GM12875 (cell line): ENCODE results near the gene ZNF407.

Source experiments
- H3K4me3 ChIP-seq: one replicate; pipeline ENCODE4 v1.5.1; 2011; ENCODE audit warnings: low read depth, low read length, control low read depth
- TF ChIP-seq, protein P1 (sequence below): IDR thresholded peaks from 2 replicates; pipeline ENCODE4 v1.5.1; 2011; ENCODE audit warnings: low read depth, mild to moderate bottlenecking, control low read depth, inconsistent platforms, low read length, moderate library complexity, borderline replicate concordance; ENCODE audit not compliant: insufficient read depth

ZNF407 gene

DNA sequence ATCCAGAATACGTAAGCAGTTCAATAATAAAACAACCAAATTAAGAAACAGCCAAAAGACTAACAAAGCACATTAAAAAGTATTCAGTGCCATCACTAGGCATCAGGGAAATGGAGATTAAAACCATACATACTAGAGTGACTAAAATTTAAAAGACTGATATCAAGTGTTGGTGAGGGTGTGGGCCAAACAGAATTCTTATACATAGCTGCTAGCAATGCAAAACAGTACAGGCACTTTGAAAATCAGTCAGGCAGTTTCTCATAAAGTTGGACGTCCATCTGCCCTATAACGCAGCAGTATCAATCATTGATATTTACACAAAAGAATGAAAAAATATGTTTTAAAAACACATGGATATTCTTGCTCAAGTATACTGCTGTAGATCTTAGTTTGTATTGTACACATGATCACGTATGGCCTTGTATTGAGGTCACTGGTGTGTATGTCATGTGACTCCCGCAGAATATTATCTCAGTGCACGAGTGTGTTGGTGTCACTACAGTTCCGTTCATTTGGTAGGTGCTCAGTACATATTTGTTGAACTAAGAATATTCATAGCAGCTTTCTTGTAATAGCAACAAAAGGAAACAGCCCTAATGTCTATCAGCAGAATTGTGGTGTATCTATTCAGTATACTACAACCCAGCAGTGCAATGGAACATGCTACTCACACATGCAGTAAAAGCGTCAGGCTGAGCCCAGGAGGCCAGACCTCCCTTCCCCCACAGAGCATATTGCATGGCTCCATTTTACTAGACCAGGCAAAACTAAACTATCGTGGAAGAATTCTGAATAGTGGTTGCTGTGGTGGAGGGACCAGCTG lies 28.6 kb downstream of the ZNF407 start:
- TF ChIP-seq, protein P1, sequence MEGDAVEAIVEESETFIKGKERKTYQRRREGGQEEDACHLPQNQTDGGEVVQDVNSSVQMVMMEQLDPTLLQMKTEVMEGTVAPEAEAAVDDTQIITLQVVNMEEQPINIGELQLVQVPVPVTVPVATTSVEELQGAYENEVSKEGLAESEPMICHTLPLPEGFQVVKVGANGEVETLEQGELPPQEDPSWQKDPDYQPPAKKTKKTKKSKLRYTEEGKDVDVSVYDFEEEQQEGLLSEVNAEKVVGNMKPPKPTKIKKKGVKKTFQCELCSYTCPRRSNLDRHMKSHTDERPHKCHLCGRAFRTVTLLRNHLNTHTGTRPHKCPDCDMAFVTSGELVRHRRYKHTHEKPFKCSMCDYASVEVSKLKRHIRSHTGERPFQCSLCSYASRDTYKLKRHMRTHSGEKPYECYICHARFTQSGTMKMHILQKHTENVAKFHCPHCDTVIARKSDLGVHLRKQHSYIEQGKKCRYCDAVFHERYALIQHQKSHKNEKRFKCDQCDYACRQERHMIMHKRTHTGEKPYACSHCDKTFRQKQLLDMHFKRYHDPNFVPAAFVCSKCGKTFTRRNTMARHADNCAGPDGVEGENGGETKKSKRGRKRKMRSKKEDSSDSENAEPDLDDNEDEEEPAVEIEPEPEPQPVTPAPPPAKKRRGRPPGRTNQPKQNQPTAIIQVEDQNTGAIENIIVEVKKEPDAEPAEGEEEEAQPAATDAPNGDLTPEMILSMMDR = no peak
- no peak overlapping the region for H3K4me3 ChIP-seq

DNA sequence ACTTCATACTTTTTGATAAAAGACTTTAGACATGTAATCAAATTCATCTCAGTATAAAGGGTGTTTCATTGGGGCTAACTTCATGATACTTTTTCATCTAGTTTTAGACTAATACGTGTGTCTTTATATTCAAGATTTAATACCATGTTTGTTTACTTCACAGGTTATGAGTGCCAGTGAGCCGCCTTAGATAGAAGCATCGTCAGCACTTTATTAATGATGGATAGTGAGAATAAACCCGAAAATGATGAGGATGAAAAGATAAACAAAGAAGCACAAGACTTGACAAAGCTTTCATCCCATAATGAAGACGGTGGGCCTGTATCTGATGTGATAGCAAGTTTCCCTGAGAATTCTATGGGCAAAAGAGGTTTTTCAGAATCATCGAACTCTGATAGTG lies 33.1 kb downstream of the ZNF407 start:
- H3K4me3 ChIP-seq = no peak overlapping the region

DNA sequence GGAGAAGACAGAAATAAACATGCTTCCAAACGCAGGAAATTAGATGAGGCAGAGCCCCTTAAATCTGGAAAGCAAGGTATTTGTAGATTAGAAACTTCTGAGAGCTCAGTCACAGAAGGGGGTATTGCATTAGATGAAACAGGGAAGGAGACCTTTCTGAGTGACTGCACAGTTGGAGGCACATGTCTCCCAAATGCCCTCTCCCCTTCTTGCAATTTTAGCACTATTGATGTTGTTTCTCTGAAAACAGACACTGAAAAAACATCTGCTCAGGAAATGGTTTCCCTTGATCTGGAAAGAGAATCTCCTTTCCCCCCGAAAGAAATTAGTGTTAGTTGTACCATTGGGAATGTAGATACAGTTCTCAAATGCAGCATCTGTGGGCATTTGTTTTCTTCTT lies 33.5 kb downstream of the ZNF407 start:
- H3K4me3 ChIP-seq = no peak overlapping the region
- TF ChIP-seq, protein P1 = no peak

More for the DNA sequence above, 33.1 kb downstream of the ZNF407 start:
- TF ChIP-seq, protein P1 = no peak

DNA sequence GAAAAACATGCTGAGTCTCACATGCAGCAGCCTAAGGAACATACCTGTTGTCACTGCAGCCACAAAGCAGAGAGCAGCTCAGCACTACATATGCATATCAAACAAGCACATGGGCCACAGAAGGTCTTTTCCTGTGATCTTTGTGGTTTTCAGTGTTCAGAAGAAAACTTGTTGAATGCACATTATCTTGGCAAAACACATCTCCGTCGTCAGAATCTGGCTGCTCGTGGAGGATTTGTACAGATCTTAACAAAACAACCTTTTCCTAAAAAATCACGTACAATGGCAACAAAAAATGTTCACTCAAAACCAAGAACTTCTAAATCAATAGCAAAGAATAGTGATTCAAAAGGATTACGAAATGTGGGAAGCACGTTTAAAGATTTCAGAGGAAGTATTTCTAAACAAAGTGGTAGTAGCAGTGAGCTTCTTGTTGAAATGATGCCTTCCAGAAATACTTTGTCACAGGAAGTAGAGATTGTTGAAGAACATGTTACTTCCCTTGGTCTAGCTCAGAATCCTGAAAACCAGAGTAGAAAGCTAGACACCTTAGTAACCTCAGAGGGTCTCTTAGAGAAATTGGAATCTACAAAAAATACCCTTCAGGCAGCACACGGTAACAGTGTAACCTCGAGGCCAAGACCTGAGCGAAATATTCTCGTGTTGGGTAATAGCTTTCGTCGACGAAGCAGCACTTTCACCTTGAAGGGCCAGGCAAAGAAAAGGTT lies 34.1 kb downstream of the ZNF407 start:
- TF ChIP-seq, protein P1 = no peak
- no peak overlapping the region for H3K4me3 ChIP-seq

DNA sequence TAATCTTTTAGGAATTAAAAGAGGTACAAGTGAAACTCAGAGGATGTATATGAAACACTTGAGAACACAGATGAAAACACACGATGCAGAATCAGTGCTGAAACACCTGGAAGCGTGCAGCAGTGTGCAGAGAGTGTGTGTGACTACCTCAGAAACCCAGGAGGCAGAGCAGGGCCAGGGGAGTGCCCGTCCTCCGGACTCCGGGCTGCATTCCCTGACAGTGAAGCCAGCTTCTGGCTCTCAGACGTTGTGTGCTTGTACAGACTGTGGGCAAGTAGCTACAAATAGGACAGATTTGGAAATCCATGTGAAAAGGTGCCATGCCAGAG lies 34.6 kb downstream of the ZNF407 start:
- TF ChIP-seq, protein P1 = no peak
- H3K4me3 ChIP-seq = no peak overlapping the region

DNA sequence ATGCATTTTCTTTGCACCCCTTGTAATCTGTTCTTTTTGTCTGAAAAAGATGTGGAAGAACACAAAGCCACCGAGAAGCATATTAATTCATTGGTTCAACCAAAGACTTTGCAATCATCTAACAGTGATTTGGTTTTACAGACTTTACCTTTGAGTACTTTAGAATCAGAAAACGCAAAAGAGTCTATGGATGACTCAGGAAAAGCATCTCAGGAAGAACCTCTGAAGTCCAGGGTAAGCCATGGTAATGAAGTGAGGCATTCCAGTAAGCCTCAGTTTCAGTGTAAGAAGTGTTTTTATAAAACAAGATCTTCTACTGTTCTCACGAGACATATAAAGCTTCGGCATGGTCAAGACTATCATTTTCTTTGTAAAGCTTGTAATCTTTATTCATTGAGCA lies 35.2 kb downstream of the ZNF407 start:
- no peak overlapping the region for H3K4me3 ChIP-seq
- TF ChIP-seq, protein P1 = no peak
